H9 (cell line): ENCODE results near the gene ZNF555. TPM values are rescaled to one million over a fixed set of nuclear protein-coding genes. Genes with fewer than 3 reads are reported as not detected.

Experiments used
- DNase-seq: peaks from one replicate; pipeline ENCODE4 v3.0.0-alpha.2; 2017
- H2AFZ ChIP-seq: one replicate; pipeline ENCODE4 v1.6.1; 2013; ENCODE audit warnings: mild to moderate bottlenecking, low read length, control low read depth, moderate library complexity
- H2AK5ac ChIP-seq: 2 replicates; pipeline ENCODE4 v1.6.1; 2013; ENCODE audit warnings: low read length, control low read depth, mixed read lengths; ENCODE audit not compliant: insufficient read length
- H2BK120ac ChIP-seq: one replicate; pipeline ENCODE4 v1.6.1; 2013; ENCODE audit warnings: low read depth, mild to moderate bottlenecking, low read length, control low read depth, inconsistent platforms; ENCODE audit not compliant: poor library complexity, severe bottlenecking
- H2BK12ac ChIP-seq: 2 replicates; pipeline ENCODE4 v1.6.1; 2013; ENCODE audit warnings: low read length, control low read depth, mixed read lengths, low read depth; ENCODE audit not compliant: insufficient read length
- H2BK15ac ChIP-seq: 2 replicates; pipeline ENCODE4 v1.6.1; 2013; ENCODE audit warnings: low read depth, low read length, control low read depth
- H2BK20ac ChIP-seq: one replicate; pipeline ENCODE4 v1.6.1; 2013; ENCODE audit warnings: low read depth, mild to moderate bottlenecking, low read length, control low read depth, inconsistent platforms; ENCODE audit not compliant: poor library complexity, severe bottlenecking
- H2BK5ac ChIP-seq: 2 replicates; pipeline ENCODE4 v1.6.1; 2013; ENCODE audit warnings: low read length, control low read depth, mixed read lengths; ENCODE audit not compliant: insufficient read length
- H3K14ac ChIP-seq: 2 replicates; pipeline ENCODE4 v1.6.1; 2013; ENCODE audit warnings: low read length, control low read depth; ENCODE audit not compliant: insufficient read depth
- H3K18ac ChIP-seq: 2 replicates; pipeline ENCODE4 v1.6.1; 2013; ENCODE audit warnings: low read depth, mild to moderate bottlenecking, mixed read lengths, low read length, control low read depth; ENCODE audit not compliant: insufficient read length
- H3K23ac ChIP-seq: 2 replicates; pipeline ENCODE4 v1.6.1; 2013; ENCODE audit warnings: low read length, control low read depth, mixed read lengths, low read depth; ENCODE audit not compliant: insufficient read length
- H3K23me2 ChIP-seq: 2 replicates; pipeline ENCODE4 v1.6.1; 2013; ENCODE audit warnings: low read depth, mild to moderate bottlenecking, mixed read lengths, low read length, control low read depth; ENCODE audit not compliant: insufficient read length, poor library complexity, severe bottlenecking
- H3K27ac ChIP-seq: 2 replicates; pipeline ENCODE4 v1.5.1; 2013; ENCODE audit warnings: low read length, control low read depth, mixed read lengths, low read depth; ENCODE audit not compliant: insufficient read length
- H3K27me3 ChIP-seq: 2 replicates; pipeline ENCODE4 v1.6.1; 2013; ENCODE audit warnings: low read length, control low read depth, inconsistent platforms; ENCODE audit not compliant: insufficient read depth
- H3K4ac ChIP-seq: 2 replicates; pipeline ENCODE4 v1.6.1; 2013; ENCODE audit warnings: low read depth, mild to moderate bottlenecking, control low read depth, inconsistent platforms, low read length, moderate library complexity
- H3K4me1 ChIP-seq: 2 replicates; pipeline ENCODE4 v1.6.1; 2013; ENCODE audit warnings: low read length, control low read depth, inconsistent platforms; ENCODE audit not compliant: insufficient read depth
- H3K4me2 ChIP-seq: 2 replicates; pipeline ENCODE4 v1.6.1; 2013; ENCODE audit warnings: low read length, control low read depth, mixed read lengths; ENCODE audit not compliant: insufficient read length, insufficient read depth
- H3K56ac ChIP-seq: 2 replicates; pipeline ENCODE4 v1.6.1; 2013; ENCODE audit warnings: low read depth, mild to moderate bottlenecking, mixed read lengths, low read length, control low read depth; ENCODE audit not compliant: insufficient read length
- H3K79me1 ChIP-seq: 2 replicates; pipeline ENCODE4 v1.6.1; 2013; ENCODE audit warnings: low read depth, mild to moderate bottlenecking, moderate library complexity, low read length, control low read depth, inconsistent platforms; ENCODE audit not compliant: insufficient read depth, poor library complexity, severe bottlenecking
- H3K79me2 ChIP-seq: 2 replicates; pipeline ENCODE4 v1.6.1; 2013; ENCODE audit warnings: low read length, control low read depth, inconsistent platforms; ENCODE audit not compliant: insufficient read depth
- H3K9ac ChIP-seq: 2 replicates; pipeline ENCODE4 v1.6.1; 2013; ENCODE audit warnings: low read length, control low read depth, mixed read lengths; ENCODE audit not compliant: insufficient read length; ENCODE audit errors: extremely low read depth
- H3K9me3 ChIP-seq: one replicate; pipeline ENCODE4 v1.6.1; 2013; ENCODE audit warnings: low read depth, low read length, inconsistent platforms; ENCODE audit not compliant: control insufficient read depth
- H3T11ph ChIP-seq: one replicate; pipeline ENCODE4 v1.6.1; 2013; ENCODE audit warnings: mild to moderate bottlenecking, low read length, control low read depth, inconsistent platforms
- H4K20me1 ChIP-seq: one replicate; pipeline ENCODE4 v1.6.1; 2013; ENCODE audit not compliant: control insufficient read depth, insufficient read length, insufficient read depth
- H4K5ac ChIP-seq: 2 replicates; pipeline ENCODE4 v1.6.1; 2013; ENCODE audit warnings: low read depth, mild to moderate bottlenecking, mixed read lengths, low read length, control low read depth; ENCODE audit not compliant: insufficient read length
- H4K8ac ChIP-seq: replicated peaks from 2 replicates; pipeline ENCODE4 v1.6.1; 2013; ENCODE audit warnings: low read length, control low read depth, mixed read lengths, low read depth; ENCODE audit not compliant: insufficient read length
- H4K91ac ChIP-seq: 2 replicates; pipeline ENCODE4 v1.6.1; 2013; ENCODE audit warnings: low read depth, mild to moderate bottlenecking, moderate library complexity, mixed read lengths, low read length, control low read depth; ENCODE audit not compliant: insufficient read length
- H3K27ac Mint-ChIP-seq, 3 experiments: 2 replicates in 2 of 3; 3 replicates in 1 of 3; pipeline ENCODE4 v1.8.0; 2020 to 2021; ENCODE audit warnings: mixed read lengths in 3 of 3, mild to moderate bottlenecking in 1 of 3, moderate library complexity in 1 of 3
- H3K27me3 Mint-ChIP-seq: 2 replicates; pipeline ENCODE4 v1.8.0; 2021; ENCODE audit warnings: low read depth, mild to moderate bottlenecking, moderate library complexity, mixed read lengths
- H3K36me3 Mint-ChIP-seq, 3 experiments: 2 replicates in 2 of 3; 3 replicates in 1 of 3; pipeline ENCODE4 v1.8.0; 2020 to 2021; ENCODE audit warnings: low read depth in 3 of 3, mixed read lengths in 3 of 3; ENCODE audit not compliant: insufficient read depth in 1 of 3
- H3K4me1 Mint-ChIP-seq, 2 experiments: 2 replicates each; pipeline ENCODE4 v1.8.0; 2020; ENCODE audit warnings: mixed read lengths in 2 of 2
- H3K4me3 Mint-ChIP-seq, 2 experiments: 2 replicates in 1 of 2; 3 replicates in 1 of 2; pipeline ENCODE4 v1.8.0; 2020 to 2021; ENCODE audit warnings: mild to moderate bottlenecking in 2 of 2, mixed read lengths in 2 of 2, moderate library complexity in 1 of 2
- H3K9me3 Mint-ChIP-seq, 2 experiments: 2 replicates in 1 of 2; 3 replicates in 1 of 2; pipeline ENCODE4 v1.8.0; 2020; ENCODE audit warnings: mild to moderate bottlenecking in 2 of 2, mixed read lengths in 2 of 2, moderate library complexity in 1 of 2
- CTCF ChIP-seq: fragments of 200-600 bp; sonication (generic); conservative IDR thresholded peaks from 3 replicates; pipeline ENCODE4 v1.8.0; 2021; ENCODE audit warnings: antibody characterized with exemption, mild to moderate bottlenecking
- WGBS: extraction: QIAGEN DNeasy Blood & Tissue Kit; methylation state at CpG from one replicate; pipeline ENCODE4 v1.1.7; 2013; ENCODE audit warnings: missing lambda C conversion rate, low lambda C conversion rate, mixed read lengths; ENCODE audit not compliant: insufficient read length; ENCODE audit errors: extremely low coverage; 5-methylcytosine and 5-hydroxymethylcytosine counted together
- total RNA-seq: library from RNA; stranded (reverse); gene quantifications from 2 replicates; pipeline ENCODE4 v1.2.1, GENCODE V29; 2021

ZNF555 gene
- total RNA-seq, 1 experiment from 2014 or later, result 7.8 TPM

GRCh38 chr19:2811221-2811722 lies 30.0 kb upstream of the ZNF555 start:
- H3K4me1 ChIP-seq, result no peaks in the 10 kb centered on the region
- no peak overlapping the region for H3T11ph ChIP-seq
- H4K91ac ChIP-seq, result no peak overlapping the region
- no peak overlapping the region for H3K4ac ChIP-seq
- no CpG with 5 or more reads among the region's 20 CpGs for WGBS
- no peak overlapping the region for H3K18ac ChIP-seq
- no peaks in the 10 kb centered on the region for H3K79me2 ChIP-seq
- Mint-ChIP-seq H3K27ac (0 out of 7 replicates have a peak overlapping the region, but pooled peaks of 1 of the 3 experiments have one; percentile 44), H3K36me3 (peaks cover 17 to 51% (median 33%) of the 10 kb centered on the region in 3 experiments), H3K9me3 (no peaks in the 10 kb centered on the region), H3K4me1 (no peaks in the 10 kb centered on the region), H3K4me3 (no peak overlapping the region), H3K27me3 (no peaks in the 10 kb centered on the region; the same call in 1 of the 2 replicates)
- H3K4me2 ChIP-seq, result no peak overlapping the region
- no peak overlapping the region for H2BK12ac ChIP-seq
- no peak overlapping the region; the same call in 1 of the 2 replicates for H3K14ac ChIP-seq
- H3K27ac ChIP-seq, result no peak overlapping the region
- no peak overlapping the region for H3K9ac ChIP-seq
- H3K23me2 ChIP-seq, result no peaks in the 10 kb centered on the region
- H2AK5ac ChIP-seq, result no peak overlapping the region
- H3K79me1 ChIP-seq, result no peaks in the 10 kb centered on the region
- H2BK5ac ChIP-seq, result no peak overlapping the region
- no peak overlapping the region for H2AFZ ChIP-seq
- no peak overlapping the region for H2BK20ac ChIP-seq
- no peak overlapping the region for H4K8ac ChIP-seq
- no peaks in the 10 kb centered on the region for H3K27me3 ChIP-seq
- no peak overlapping the region for H3K56ac ChIP-seq
- H3K23ac ChIP-seq, result no peak overlapping the region
- H4K20me1 ChIP-seq, result no peaks in the 10 kb centered on the region
- H4K5ac ChIP-seq, result no peak overlapping the region
- H2BK15ac ChIP-seq, result no peak overlapping the region
- no peak for TF ChIP-seq CTCF
- H2BK120ac ChIP-seq, result no peak overlapping the region
- no peak for DNase-seq
- no peaks in the 10 kb centered on the region for H3K9me3 ChIP-seq
